Gastrocnemius medialis (tissue), 4 donors: ENCODE data around the gene ANKRD63. TPM values are rescaled to one million over a fixed set of nuclear protein-coding genes. Genes with fewer than 3 reads are reported as not detected.

Source experiments
- ATAC-seq, 2 donors: fragments of 150-250 bp; one replicate each; pipeline ENCODE4 v1.9.1; 2016
- DNase-seq, 2 donors: peaks; one replicate each; pipeline ENCODE4 v3.0.0-alpha.2; 2019
- H3K27ac ChIP-seq, 4 donors: fragments of 200-600 bp; sonication (generic); 1 replicate in 1 of 4; 2 replicates in 3 of 4; pipeline ENCODE4 v1.5.1; 2016 to 2018; ENCODE audit warnings: mild to moderate bottlenecking in 2 of 4, moderate library complexity in 1 of 4
- H3K27me3 ChIP-seq, 3 donors: fragments of 200-600 bp; sonication (generic) in 2 of 3; 1 replicate in 1 of 3; 2 replicates in 2 of 3; pipeline versions ENCODE4 v1.5.1 to v1.6.0; 2016 to 2019; ENCODE audit warnings: mild to moderate bottlenecking in 1 of 3, moderate library complexity in 1 of 3
- H3K36me3 ChIP-seq, 2 donors: fragments of 200-600 bp; sonication (generic) in 1 of 2; one replicate each; pipeline ENCODE4 v1.5.1; 2017 to 2018
- H3K4me1 ChIP-seq, 2 donors: fragments of 200-600 bp; sonication (generic) in 1 of 2; one replicate each; pipeline ENCODE4 v1.5.1; 2016 to 2017; ENCODE audit warnings: mild to moderate bottlenecking in 2 of 2
- H3K4me3 ChIP-seq, 4 donors: fragments of 200-600 bp; sonication (generic) in 3 of 4; 1 replicate in 1 of 4; 2 replicates in 3 of 4; pipeline ENCODE4 v1.5.1; 2016 to 2019; ENCODE audit warnings: mild to moderate bottlenecking in 2 of 4
- H3K9me3 ChIP-seq, 3 donors: fragments of 200-600 bp; sonication (generic) in 2 of 3; 1 replicate in 1 of 3; 2 replicates in 2 of 3; pipeline ENCODE4 v1.5.1; 2016 to 2019
- CTCF ChIP-seq, 5 experiments: fragments of 450-650 bp in 3 of 5; fragments of 200-600 bp in 2 of 5; sonication (generic) in 2 of 5; IDR thresholded peaks in 4 of 5; conservative IDR thresholded peaks in 1 of 5; 1 replicate in 4 of 5; 2 replicates in 1 of 5; pipeline ENCODE4 v1.5.1; 2016 to 2019; ENCODE audit warnings: antibody characterized with exemption in 5 of 5, mild to moderate bottlenecking in 3 of 5, moderate library complexity in 3 of 5
- POLR2A ChIP-seq, 2 donors: fragments of 450-650 bp; IDR thresholded peaks; one replicate each; pipeline ENCODE4 v1.6.1; 2017; ENCODE audit warnings: antibody characterized with exemption in 2 of 2, mild to moderate bottlenecking in 2 of 2, moderate library complexity in 2 of 2
- in situ Hi-C, 4 donors: fragments of 200-750 bp; cut with MboI; loops; one replicate each; pipeline versions ENCODE4 v1.15.0 to v1.8.0; 2017; ENCODE audit warnings: low sequenced_read_pairs in 4 of 4
- intact Hi-C: fragments of 100-400 bp; cut with DNase I; formaldehyde crosslinking; loops from one replicate; pipeline ENCODE4 v1.15.1; 2023; ENCODE audit warnings: low total_unique reads
- total RNA-seq, 4 donors: library from RNA; depleted of rRNA; stranded (reverse); fragments of >200 nt; gene quantifications; one replicate each; pipeline versions ENCODE4 v1.1.0 to v1.2.3, GENCODE V29; 2016

Gene ANKRD63
- total RNA-seq, 4 donors from 2014 or later = not detected

DNA sequence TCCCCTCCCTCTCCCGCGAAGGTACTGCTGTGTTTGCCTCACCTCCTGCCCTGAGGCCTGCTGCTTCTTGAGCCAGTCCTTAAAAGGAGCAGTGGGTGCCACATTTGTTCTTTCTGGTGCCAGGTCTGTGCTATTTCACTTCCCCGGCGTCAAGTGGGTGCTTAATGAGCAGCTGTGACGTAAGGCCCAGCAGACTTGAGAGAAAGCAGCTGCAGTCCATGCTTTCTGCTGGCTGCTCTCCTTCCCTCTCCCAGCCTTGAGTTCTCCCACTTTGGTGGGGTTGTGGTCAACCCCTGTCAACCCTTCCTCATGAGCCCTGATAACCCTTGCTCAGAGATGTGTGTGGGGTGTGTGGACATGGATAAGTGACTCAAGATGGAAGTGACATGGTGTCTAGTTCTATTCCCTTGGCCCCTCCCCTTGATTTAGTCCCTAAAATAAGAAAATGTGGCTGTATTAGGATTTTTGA, 47.5 kb upstream of the ANKRD63 start:
- DNase-seq (no peak), ATAC-seq (peak in 1 of 2 donors; percentile 17)
- Histone ChIP-seq H3K27me3 (no peaks in the 10 kb centered on the region), H3K4me1 (peaks cover 30 to 40% of the 10 kb centered on the region in 2 donors), H3K36me3 (peaks cover 0 to 10% of the 10 kb centered on the region in 2 donors), H3K27ac (no peak overlapping the region), H3K9me3 (no peaks in the 10 kb centered on the region), H3K4me3 (no peak overlapping the region)
- intact Hi-C loops = no loop called here
- in situ Hi-C loops = no loop called here
- no peak for TF ChIP-seq CTCF (IDR thresholded peaks at IDR 0.05 in 4 of 5, conservative IDR thresholded peaks at IDR 0.05 in 1 of 5)
- TF ChIP-seq POLR2A (IDR thresholded peaks at IDR 0.05) = no peak

DNA sequence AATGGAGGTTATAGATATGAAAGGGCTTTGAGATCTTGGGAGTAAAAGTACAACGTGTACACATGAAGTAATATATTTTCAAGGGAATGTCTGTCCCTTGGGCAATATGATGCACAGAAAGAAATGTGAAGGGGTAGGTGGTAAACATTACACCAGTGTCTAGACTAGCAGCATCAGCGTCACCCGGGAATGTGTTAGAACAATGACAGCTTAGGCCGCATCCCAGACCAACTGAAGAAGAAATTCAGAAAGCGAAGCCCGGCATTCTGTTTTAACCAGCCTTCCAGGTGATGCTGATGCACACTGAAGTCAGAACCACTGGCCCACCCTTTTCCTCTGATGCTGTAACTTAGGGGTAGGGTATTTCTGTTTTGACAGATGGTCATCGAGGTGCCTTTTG, 46.9 kb upstream of the ANKRD63 start:
- H3K9me3 ChIP-seq = no peaks in the 10 kb centered on the region
- in situ Hi-C loops (no loop called here), intact Hi-C loops (no loop called here)
- H3K27me3 ChIP-seq = no peaks in the 10 kb centered on the region
- no peak for TF ChIP-seq POLR2A (IDR thresholded peaks at IDR 0.05)
- no peak for TF ChIP-seq CTCF (IDR thresholded peaks at IDR 0.05 in 4 of 5, conservative IDR thresholded peaks at IDR 0.05 in 1 of 5)
- H3K36me3 ChIP-seq = peaks cover 0 to 8% of the 10 kb centered on the region in 2 donors
- DNase-seq = no peak
- H3K27ac ChIP-seq = no peak overlapping the region
- no peak for ATAC-seq
- H3K4me1 ChIP-seq = peaks cover 31 to 40% of the 10 kb centered on the region in 2 donors
- no peak overlapping the region for H3K4me3 ChIP-seq

- Histone ChIP-seq H3K27me3 (no peaks in the 10 kb centered on the region), H3K27ac (no peak overlapping the region), H3K4me1 (peaks cover 29 to 34% of the 10 kb centered on the region in 2 donors), H3K9me3 (no peaks in the 10 kb centered on the region), H3K36me3 (peaks cover 0 to 8% of the 10 kb centered on the region in 2 donors), H3K4me3 (no peak overlapping the region)
- TF ChIP-seq CTCF (IDR thresholded peaks at IDR 0.05 in 4 of 5, conservative IDR thresholded peaks at IDR 0.05 in 1 of 5) (no peak), POLR2A (IDR thresholded peaks at IDR 0.05) (no peak)
- ATAC-seq (no peak), DNase-seq (no peak)
- intact Hi-C loops = no loop called here
- in situ Hi-C loops = no loop called here
Measured at GRCh38 chr15:40328751-40329150, 45.9 kb upstream of the ANKRD63 start.

GRCh38 chr15:40328176-40328575, 45.3 kb upstream of the ANKRD63 start:
- no peak for ATAC-seq
- no peak for DNase-seq
- no peak overlapping the region for H3K4me3 ChIP-seq
- no peaks in the 10 kb centered on the region for H3K27me3 ChIP-seq
- intact Hi-C loops = no loop called here
- no peak overlapping the region for H3K27ac ChIP-seq
- H3K36me3 ChIP-seq = peaks cover 0 to 8% of the 10 kb centered on the region in 2 donors
- H3K4me1 ChIP-seq = peaks cover 29 to 32% of the 10 kb centered on the region in 2 donors
- H3K9me3 ChIP-seq = no peaks in the 10 kb centered on the region
- TF ChIP-seq POLR2A (IDR thresholded peaks at IDR 0.05) = no peak
- in situ Hi-C loops = no loop called here

DNA sequence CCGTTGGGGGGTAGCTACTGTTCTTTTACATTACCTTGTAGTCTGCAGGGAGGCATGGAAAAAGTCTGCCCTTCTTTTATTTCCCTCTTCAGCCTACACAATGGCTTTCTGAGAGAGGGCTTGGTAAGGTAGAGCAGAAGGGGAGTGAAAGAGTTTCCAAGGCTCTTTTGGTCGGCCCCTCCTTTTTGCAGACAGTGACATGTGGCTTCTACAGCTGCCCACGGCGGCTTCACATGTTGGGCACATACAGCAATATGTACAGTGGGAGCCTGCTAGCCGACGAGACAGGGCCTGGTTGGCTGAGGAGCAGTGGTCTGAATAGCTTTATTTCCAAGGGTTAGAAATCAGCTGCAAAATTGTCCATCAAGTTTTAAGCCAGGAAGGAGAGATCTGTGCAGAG, 44.6 kb upstream of the ANKRD63 start:
- Histone ChIP-seq H3K27ac (no peak overlapping the region), H3K27me3 (no peaks in the 10 kb centered on the region), H3K9me3 (no peaks in the 10 kb centered on the region), H3K4me3 (no peak overlapping the region), H3K4me1 (peaks cover 28 to 35% of the 10 kb centered on the region in 2 donors), H3K36me3 (peaks cover 0 to 8% of the 10 kb centered on the region in 2 donors)
- DNase-seq (no peak), ATAC-seq (no peak)
- in situ Hi-C loops = no loop called here
- intact Hi-C loops = no loop called here
- no peak for TF ChIP-seq POLR2A (IDR thresholded peaks at IDR 0.05)
- TF ChIP-seq CTCF (IDR thresholded peaks at IDR 0.05 in 4 of 5, conservative IDR thresholded peaks at IDR 0.05 in 1 of 5) = no peak
